Kidney (tissue), 14 donors: Measurements from ENCODE around the gene FAAH. TPM values are rescaled to one million over a fixed set of nuclear protein-coding genes. Genes with fewer than 3 reads are reported as not detected.

Experiments used
- DNase-seq, 5 donors: peaks; one replicate each; pipeline ENCODE4 v3.0.0-alpha.2; 2013 to 2020
- FAIRE-seq: peaks from 2 replicates; lab custom pipeline; 2012; peaks lifted over from hg19 to GRCh38; lab: Jason Lieb, UNC
- H3K27ac ChIP-seq, 2 donors: one replicate each; pipeline ENCODE4 v1.7.0; 2013; ENCODE audit warnings: low read depth in 2 of 2, low read length in 2 of 2, inconsistent platforms in 1 of 2
- H3K27me3 ChIP-seq: one replicate; pipeline ENCODE4 v1.7.1; 2013; ENCODE audit warnings: low read length, inconsistent platforms; ENCODE audit not compliant: control insufficient read depth, insufficient read depth
- H3K36me3 ChIP-seq, 3 donors: one replicate each; pipeline versions ENCODE4 v1.7.0 to v1.7.1; 2013; ENCODE audit warnings: low read length in 3 of 3, control low read depth in 1 of 3, inconsistent platforms in 1 of 3; ENCODE audit not compliant: insufficient read depth in 3 of 3, control insufficient read depth in 2 of 3
- H3K4me1 ChIP-seq, 3 donors: one replicate each; pipeline versions ENCODE4 v1.7.0 to v1.7.1; 2013; ENCODE audit warnings: low read length in 3 of 3, inconsistent platforms in 1 of 3, low read depth in 1 of 3; ENCODE audit not compliant: control insufficient read depth in 2 of 3, insufficient read depth in 2 of 3
- H3K4me3 ChIP-seq, 3 donors: one replicate each; pipeline versions ENCODE4 v1.7.0 to v1.8.1; 2013; ENCODE audit warnings: low read length in 3 of 3, control low read depth in 1 of 3, inconsistent platforms in 1 of 3
- H3K9ac ChIP-seq, 3 donors: one replicate each; pipeline versions ENCODE4 v1.7.0 to v1.7.1; 2013; ENCODE audit warnings: low read length in 3 of 3, control low read depth in 1 of 3, inconsistent platforms in 1 of 3
- H3K9me3 ChIP-seq, 3 donors: one replicate each; pipeline versions ENCODE4 v1.7.0 to v1.7.1; 2013; ENCODE audit warnings: low read length in 3 of 3, control low read depth in 1 of 3, inconsistent platforms in 1 of 3; ENCODE audit not compliant: control insufficient read depth in 2 of 3, insufficient read depth in 1 of 3
- intact Hi-C: fragments of 100-400 bp; cut with DNase I; formaldehyde crosslinking; loops from one replicate; pipeline ENCODE4 v1.11.1; 2022
- polyA plus RNA-seq: library from polyadenylated mRNA; stranded (reverse); fragments of 350-450 nt; fragmentation: Illumina TruSeq; extraction: RNeasy Lipid Tissue Mini Kit (QIAGEN cat#74804); gene quantifications from one replicate; pipeline ENCODE4 v1.2.3, GENCODE V29; 2014; ENCODE audit warnings: low read depth, low replicate concordance; ENCODE audit not compliant: insufficient read depth
- total RNA-seq: library from RNA; stranded (reverse); fragmentation: NEBNext Ultra II Directional; extraction: Animal tissue kit (Norgen Biotek cat#: 25700); gene quantifications from one replicate; pipeline ENCODE4 v1.2.1, GENCODE V29; 2021
- TF ChIP-seq, protein P1 (sequence below): IDR thresholded peaks from 3 replicates; pipeline ENCODE4 v1.5.1; 2012; ENCODE audit warnings: mild to moderate bottlenecking, moderate library complexity, borderline replicate concordance; ENCODE audit not compliant: insufficient read depth; ENCODE audit errors: extremely low read depth
- donor health status: control.
- donor health status: control.
- donor health status: control.
- donor health status: control.
- donor health status: control.
- donor health status: DM: yes; HTN: yes; CAD: no.
- donor health status: Normal renal cell carcinoma (clear cell type).

Gene FAAH
- total and polyA plus RNA-seq, 2 donors from 2014 or later: 39.3 to 50.7 TPM

DNA sequence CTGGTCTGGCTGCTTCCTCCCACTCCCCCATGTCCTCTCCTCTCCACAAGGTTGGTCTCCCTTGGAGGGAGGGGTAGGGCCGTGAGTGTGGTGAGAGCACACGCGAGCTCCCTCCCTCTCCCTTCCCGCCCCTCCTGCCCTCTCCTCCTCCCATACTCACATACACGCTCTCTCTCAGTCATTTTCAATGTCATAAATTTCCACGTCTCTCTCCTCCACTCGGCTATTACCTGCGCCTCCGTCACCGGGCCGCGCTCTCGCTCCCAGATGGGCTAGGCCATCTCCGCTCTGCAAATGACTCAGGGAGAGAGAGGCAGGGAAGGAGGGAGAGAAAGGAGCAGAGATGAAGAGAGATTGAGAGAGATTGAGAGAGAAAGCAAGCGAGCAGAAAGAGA is 58.8 kb downstream of the FAAH start:
- no peak for FAIRE-seq
- Histone ChIP-seq H3K9ac (no peak overlapping the region), H3K27ac (no peak overlapping the region), H3K36me3 (no peaks in the 10 kb centered on the region), H3K4me3 (no peak overlapping the region), H3K4me1 (peaks cover 0 to 4% (median 0%) of the 10 kb centered on the region in 3 donors), H3K9me3 (no peaks in the 10 kb centered on the region), H3K27me3 (peaks cover 24% of the 10 kb centered on the region)
- no peak for DNase-seq
- intact Hi-C loops: no loop called here
- TF ChIP-seq, protein P1, sequence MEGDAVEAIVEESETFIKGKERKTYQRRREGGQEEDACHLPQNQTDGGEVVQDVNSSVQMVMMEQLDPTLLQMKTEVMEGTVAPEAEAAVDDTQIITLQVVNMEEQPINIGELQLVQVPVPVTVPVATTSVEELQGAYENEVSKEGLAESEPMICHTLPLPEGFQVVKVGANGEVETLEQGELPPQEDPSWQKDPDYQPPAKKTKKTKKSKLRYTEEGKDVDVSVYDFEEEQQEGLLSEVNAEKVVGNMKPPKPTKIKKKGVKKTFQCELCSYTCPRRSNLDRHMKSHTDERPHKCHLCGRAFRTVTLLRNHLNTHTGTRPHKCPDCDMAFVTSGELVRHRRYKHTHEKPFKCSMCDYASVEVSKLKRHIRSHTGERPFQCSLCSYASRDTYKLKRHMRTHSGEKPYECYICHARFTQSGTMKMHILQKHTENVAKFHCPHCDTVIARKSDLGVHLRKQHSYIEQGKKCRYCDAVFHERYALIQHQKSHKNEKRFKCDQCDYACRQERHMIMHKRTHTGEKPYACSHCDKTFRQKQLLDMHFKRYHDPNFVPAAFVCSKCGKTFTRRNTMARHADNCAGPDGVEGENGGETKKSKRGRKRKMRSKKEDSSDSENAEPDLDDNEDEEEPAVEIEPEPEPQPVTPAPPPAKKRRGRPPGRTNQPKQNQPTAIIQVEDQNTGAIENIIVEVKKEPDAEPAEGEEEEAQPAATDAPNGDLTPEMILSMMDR: no peak

DNA sequence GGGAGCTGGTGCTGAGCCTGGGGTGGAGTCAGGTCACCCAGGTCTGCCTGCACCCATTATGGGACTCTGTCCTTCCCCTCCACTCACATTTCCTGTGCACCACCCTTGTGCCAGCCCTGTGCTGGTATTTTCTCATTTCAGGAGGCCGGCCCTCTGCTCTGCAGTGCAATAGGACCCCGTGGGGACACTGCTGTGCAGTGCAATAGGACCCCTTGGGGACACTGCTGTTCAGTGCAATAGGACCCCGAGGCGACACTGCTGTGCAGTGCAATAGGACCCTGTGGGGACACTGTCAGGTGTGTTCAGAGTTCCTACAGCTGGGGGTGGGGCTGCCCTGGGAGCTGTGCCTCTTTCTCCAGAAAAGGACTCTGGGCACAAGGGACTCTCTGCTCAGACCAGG is 59.3 kb downstream of the FAAH start:
- DNase-seq (no peak), FAIRE-seq (no peak)
- Histone ChIP-seq H3K4me1 (peaks cover 0 to 2% (median 0%) of the 10 kb centered on the region in 3 donors), H3K27ac (no peak overlapping the region), H3K27me3 (peaks cover 23% of the 10 kb centered on the region), H3K4me3 (no peak overlapping the region), H3K9me3 (no peaks in the 10 kb centered on the region), H3K36me3 (no peaks in the 10 kb centered on the region), H3K9ac (no peak overlapping the region)
- TF ChIP-seq, protein P1: no peak
- intact Hi-C loops: no loop called here

DNA sequence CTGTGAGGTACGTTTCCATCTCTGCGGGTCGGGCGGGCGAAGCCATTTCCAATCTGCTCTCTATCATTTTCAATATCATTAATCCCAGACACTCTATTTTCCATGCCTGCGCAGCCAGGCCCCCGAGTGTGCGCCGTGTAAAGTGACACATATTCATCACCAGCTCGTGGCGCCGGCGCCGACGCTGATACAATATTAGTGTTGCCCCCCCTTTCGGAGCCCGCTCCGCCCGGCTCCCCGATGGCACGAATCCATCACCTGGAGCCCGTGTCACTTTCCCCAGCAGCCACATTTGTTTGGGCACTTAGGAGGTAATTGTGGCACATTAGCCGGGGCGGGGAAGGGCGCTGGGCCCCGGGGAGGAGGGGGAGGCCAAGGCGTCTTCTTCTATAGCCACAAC is 61.8 kb downstream of the FAAH start:
- Histone ChIP-seq H3K27me3 (peaks cover 6% of the 10 kb centered on the region), H3K9me3 (no peaks in the 10 kb centered on the region), H3K36me3 (no peaks in the 10 kb centered on the region), H3K4me1 (no peaks in the 10 kb centered on the region), H3K27ac (no peak overlapping the region), H3K9ac (no peak overlapping the region), H3K4me3 (no peak overlapping the region)
- intact Hi-C loops: no loop called here
- DNase-seq (no peak), FAIRE-seq (no peak)
- TF ChIP-seq, protein P1: no peak

DNA sequence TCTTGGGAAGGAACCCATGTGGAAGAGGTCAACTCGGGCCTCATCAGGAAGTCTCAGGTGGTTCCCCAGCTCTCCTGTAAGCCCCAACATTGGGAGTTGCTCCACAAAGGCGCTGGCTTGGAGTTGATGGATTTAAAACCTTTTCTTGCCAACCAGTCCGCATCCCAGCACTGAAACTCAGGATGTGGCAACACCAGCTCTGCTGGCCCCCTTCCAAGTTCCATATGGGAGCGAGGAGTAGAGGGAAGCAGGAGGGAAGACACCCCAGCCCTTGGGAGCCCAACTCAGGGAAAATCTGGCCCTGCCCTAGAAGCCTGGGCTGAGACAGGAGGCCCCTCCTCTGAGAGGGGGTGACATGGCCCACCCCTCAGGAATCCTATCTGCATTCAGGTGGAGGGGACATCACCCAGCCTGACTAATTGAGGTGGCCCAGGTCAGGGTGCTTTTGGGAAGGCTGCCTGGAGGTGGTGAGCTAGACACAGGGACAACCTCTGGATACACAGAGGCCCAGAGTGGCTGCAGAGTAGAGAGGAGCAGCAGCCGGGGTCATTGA is 62.4 kb downstream of the FAAH start:
- Histone ChIP-seq H3K27ac (no peak overlapping the region), H3K9me3 (no peaks in the 10 kb centered on the region), H3K36me3 (no peaks in the 10 kb centered on the region), H3K4me3 (no peak overlapping the region), H3K9ac (no peak overlapping the region), H3K4me1 (no peaks in the 10 kb centered on the region), H3K27me3 (peaks cover under 1% of the 10 kb centered on the region)
- intact Hi-C loops: no loop called here
- FAIRE-seq: no peak
- TF ChIP-seq, protein P1: no peak
- no peak for DNase-seq
